GM15510 (cell line): ENCODE measurements around the gene PLAC8.

Experiments used
- POLR2A ChIP-seq: IDR thresholded peaks from 3 replicates; pipeline ENCODE4 v1.6.1; 2011; ENCODE audit warnings: borderline replicate concordance; ENCODE audit not compliant: insufficient read length; ENCODE audit errors: extremely low read depth

Gene PLAC8, protein sequence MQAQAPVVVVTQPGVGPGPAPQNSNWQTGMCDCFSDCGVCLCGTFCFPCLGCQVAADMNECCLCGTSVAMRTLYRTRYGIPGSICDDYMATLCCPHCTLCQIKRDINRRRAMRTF

DNA sequence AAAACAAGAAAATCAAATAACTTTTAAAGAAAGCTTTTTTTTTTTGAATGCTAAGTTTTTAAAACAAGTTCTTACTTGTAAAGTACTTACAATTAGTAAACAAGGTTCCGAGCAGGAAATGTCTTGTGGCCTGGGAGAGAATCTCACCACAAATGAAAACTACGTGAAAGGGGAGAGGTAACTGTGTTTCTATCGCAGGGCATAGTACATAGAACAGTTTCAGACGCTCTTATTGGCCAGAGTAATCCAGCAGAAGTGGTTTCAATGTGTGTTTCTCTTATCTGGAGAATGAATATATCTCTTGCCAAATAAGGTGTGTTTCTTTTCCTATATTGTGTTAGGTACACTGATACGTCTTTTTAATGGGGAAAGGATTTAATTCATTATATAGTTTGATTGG lies at the start of gene PLAC8:
TSS of gene PLAC8 (minus strand) at position 154 of the 400 bp plus-strand sequence. CDS start 6,808 bp downstream, outside the sequence.
- peak; percentile 53 for TF ChIP-seq POLR2A

DNA sequence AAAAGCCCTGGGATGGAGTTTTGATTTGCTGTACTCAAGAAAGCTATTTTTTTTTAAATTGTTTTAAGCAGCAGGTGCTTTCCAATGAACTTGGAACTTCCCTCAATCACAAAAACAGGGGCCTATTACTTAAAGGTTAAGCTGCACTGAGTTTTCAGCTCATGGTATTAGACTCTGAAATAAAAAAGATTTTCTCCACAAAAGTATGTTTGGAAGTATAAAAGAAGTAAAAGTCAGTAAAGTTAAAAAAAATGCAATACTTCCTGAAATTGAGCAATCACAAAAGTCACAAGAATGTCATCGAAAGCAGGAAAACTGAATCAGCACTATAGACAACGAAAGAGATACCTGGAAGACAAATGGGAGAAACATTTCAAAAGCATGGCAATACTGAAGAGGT lies 38.9 kb upstream of the PLAC8 start:
- no peak for TF ChIP-seq POLR2A

- TF ChIP-seq POLR2A = no peak
Observed at GRCh38 chr4:83152746-83153145, 38.2 kb upstream of the PLAC8 start.

GRCh38 chr4:83151651-83152050 lies 37.1 kb upstream of the PLAC8 start:
- TF ChIP-seq POLR2A = no peak

DNA sequence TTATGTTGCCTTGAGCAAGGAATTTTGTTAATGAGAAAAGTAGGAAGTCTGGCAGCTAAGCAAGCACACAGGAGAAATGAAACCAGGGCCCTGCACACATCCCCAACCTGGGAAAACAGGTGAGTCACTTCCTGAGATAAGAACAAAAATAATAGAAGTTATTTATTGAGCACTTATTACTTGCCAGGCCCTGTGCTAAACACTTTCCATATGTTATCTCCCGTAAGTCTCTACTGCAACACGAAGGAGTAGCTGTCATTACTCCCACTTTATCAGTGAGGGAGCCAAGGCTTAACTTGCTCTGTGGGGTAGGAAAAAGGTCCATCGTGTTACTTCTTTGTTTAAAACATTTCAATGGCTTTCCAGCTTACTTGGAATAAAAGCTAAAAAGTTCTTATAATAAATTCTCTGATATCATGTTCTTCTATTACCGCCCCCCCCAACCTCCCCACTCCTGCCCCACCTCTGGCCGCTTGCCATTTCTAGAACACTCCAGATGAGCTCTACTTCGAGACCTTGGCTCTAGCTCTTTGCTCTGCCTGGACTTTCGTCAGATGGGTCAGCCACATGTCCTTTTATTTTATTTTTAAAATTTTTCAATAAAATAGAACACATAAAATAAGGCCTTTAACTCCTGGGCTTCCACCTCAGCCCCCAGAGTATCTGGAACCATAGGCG lies 36.3 kb upstream of the PLAC8 start:
- TF ChIP-seq POLR2A = no peak

DNA sequence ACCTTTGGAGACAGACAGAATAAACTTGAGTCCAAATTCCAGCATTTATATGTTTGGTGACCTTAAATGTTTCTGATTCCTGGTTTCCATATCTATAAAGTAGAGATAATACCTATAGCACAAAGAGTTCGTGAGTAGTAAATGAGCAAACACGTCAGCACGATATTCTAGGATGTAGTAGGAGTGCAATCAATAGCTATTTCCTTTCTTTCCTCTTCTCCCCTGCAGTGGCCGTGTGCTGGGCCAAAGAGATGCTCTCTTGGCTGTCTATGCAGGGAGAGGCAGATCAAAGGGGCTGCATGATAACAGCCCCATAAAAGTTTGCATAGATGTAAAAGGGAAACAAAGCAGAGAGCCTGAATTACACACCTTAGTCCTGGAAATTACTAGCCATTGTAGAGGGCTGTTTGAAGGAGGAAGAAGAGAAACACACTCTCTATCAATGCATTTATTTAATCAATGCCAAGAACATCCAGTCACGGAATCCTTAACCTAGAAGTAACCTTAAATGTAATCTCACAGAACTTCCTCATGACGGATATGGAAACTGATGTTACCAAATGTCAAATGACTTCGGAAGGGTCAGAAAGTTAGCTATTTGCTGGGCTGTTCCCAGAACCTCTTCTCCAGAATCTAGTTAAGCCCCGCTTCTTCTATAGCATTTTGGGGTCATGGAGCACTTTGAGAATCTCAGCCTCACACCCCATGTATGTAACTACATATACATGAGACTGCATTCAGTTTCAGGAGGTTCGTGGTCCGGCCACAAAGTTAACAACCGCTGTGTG lies 35.5 kb upstream of the PLAC8 start:
- TF ChIP-seq POLR2A = no peak

DNA sequence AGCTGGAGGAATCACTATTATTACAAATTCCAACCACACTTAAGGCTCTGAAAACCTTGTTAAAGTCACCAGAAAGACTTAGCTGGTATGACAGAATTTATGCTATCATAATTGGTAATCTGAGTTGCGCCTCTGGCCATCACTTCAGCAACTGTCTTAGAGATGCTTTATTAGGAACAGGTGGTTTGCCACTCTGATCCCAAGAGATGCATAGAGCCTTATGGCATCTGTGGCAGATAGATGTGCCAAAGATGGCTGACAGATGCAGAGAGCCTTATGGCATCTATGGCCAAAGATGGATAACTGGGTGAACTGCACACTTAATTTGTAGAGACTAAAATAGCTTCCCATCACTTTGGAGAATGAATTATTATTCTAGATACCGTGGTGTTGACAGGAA lies 32.3 kb upstream of the PLAC8 start:
- TF ChIP-seq POLR2A = no peak

DNA sequence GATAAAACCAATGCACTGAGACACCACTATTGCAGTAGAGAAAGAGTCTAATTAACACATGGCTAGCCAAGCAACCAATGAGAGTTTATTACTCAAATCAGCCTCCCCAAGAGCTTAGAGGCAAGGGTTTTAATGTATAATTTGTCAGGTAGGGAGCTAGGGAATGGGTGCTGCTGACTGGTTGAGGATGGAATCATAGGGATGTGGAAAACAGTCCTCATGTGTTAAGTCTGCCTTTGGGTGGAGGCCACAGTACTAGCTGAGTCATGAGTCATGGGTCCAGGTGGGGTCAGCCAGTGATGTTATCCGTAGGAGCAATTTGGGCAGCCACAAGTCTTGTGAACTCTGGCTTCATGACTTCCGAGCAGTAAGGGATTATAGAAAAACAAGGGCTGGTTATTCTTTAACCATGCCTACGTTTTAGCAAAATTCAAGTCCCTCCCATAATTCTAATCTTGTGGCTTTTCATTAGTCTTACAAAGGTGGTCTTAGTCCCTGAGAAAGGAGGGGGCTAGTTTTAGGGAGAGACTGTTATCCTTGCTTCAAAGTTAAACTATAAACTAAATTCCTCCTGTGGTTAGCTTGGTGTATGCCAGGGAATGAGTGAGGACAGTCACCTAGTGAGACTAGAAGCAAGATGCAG lies 25.1 kb upstream of the PLAC8 start:
- TF ChIP-seq POLR2A = no peak

- TF ChIP-seq POLR2A = no peak
Observed at GRCh38 chr4:83138946-83139345, 24.4 kb upstream of the PLAC8 start.

- no peak for TF ChIP-seq POLR2A
Observed at GRCh38 chr4:83132065-83132464, 17.5 kb upstream of the PLAC8 start.

- no peak for TF ChIP-seq POLR2A
Observed at GRCh38 chr4:83129264-83129663, 14.7 kb upstream of the PLAC8 start.

DNA sequence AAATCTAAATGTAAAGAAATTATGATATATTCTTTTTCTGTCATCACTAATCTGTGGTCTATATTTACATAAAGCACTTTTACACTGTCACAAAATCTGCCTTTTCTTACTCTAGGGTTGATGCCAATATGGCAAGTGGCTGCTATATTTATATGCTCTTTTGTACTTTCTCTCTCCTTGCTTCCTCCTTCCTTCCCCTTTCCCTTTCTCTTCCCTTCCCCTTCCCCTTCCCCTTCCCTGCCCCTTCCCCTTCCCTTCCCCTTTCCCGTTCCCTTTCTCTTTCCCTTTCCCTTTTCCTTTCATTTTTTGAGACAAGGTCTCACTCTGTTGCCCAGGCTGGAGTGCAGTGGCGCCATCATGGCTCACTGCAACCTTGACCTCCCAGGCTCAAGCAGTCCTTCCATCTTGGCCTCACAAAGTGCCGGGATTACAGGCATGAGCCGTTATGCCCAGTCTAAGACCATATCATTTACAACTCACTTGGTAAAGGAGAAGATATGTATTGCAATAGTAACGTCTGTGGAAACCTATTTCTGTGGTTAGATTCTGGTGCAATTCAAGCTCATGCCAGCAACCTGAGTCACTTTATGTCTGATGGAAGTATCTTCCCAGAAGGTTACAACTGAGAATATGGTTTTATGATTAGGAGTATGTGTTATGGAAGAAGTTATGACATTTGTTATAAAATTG lies 13.9 kb upstream of the PLAC8 start:
- TF ChIP-seq POLR2A = no peak

DNA sequence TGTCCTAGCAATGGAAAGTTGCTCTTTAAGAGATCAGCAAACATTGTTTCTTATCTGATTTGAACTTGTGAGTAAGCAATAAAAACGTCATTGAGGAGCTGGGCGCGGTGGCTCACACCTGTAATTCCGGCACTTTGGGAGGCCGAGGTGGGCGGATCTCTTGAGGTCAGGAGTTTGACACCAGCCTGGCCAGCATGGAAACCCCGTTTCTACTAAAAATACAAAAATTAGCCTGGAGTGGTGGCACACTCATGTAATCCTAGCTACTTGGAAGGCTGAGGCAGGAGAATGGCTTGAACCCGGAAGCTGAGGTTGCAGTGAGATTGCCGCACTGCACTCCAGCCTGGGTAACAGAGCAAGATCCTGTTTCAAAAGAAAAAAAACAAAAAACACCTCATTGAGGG lies 11.2 kb upstream of the PLAC8 start:
- TF ChIP-seq POLR2A = no peak

- TF ChIP-seq POLR2A = no peak
Observed at GRCh38 chr4:83124111-83124780, 9.7 kb upstream of the PLAC8 start.
